HepG2 (cell line): ENCODE data around the gene ZFX. TPM values are rescaled to one million over a fixed set of nuclear protein-coding genes. Genes with fewer than 3 reads are reported as not detected.

Source experiments
- AGO1 ChIP-seq: fragments of 200-400 bp; formaldehyde crosslinking; IDR thresholded peaks from 2 replicates; pipeline ENCODE4 v1.6.1; 2017; ENCODE audit warnings: mild to moderate bottlenecking, low read depth, low read length, moderate library complexity; ENCODE audit not compliant: poor library complexity, severe bottlenecking
- BORCS8-MEF2B ChIP-seq: sonication (generic); formaldehyde crosslinking; IDR thresholded peaks from 2 replicates; pipeline ENCODE4 v1.8.0; 2022; ENCODE audit warnings: mild to moderate bottlenecking, missing genetic modification reagents
- CBX2 ChIP-seq, 2 experiments: fragments of 200-600 bp in 1 of 2; sonication (generic); formaldehyde crosslinking in 1 of 2; IDR thresholded peaks; 2 replicates each; pipeline versions ENCODE4 v1.7.0 to v1.8.1; 2018 to 2022; ENCODE audit warnings: low read depth in 2 of 2, low read length in 1 of 2, mild to moderate bottlenecking in 1 of 2, missing genetic modification reagents in 1 of 2
- IKZF5 ChIP-seq: IDR thresholded peaks from 2 replicates; pipeline ENCODE4 v1.6.1; 2018; ENCODE audit warnings: missing genetic modification reagents, mild to moderate bottlenecking, missing compliant biosample characterization
- KDM1A ChIP-seq: IDR thresholded peaks from 2 replicates; pipeline ENCODE4 v1.6.1; 2016; ENCODE audit warnings: missing compliant biosample characterization
- LRRFIP1 ChIP-seq: sonication (generic); formaldehyde crosslinking; conservative IDR thresholded peaks from 2 replicates; pipeline ENCODE4 v1.4.0; 2020; ENCODE audit warnings: missing genetic modification reagents
- MAF1 ChIP-seq: sonication (generic); formaldehyde crosslinking; IDR thresholded peaks from 2 replicates; pipeline ENCODE4 v1.5.0; 2020; ENCODE audit warnings: missing genetic modification reagents, borderline replicate concordance
- MAX ChIP-seq: IDR thresholded peaks from 2 replicates; pipeline ENCODE4 v1.6.1; 2012; ENCODE audit warnings: inconsistent platforms
- NCOA2 ChIP-seq: sonication (generic); formaldehyde crosslinking; IDR thresholded peaks from 2 replicates; pipeline ENCODE4 v1.8.0; 2022; ENCODE audit warnings: inconsistent platforms
- SKI ChIP-seq: fragments of 450-650 bp; IDR thresholded peaks from one replicate; pipeline ENCODE4 v1.6.1; 2018; ENCODE audit warnings: mild to moderate bottlenecking; ENCODE audit not compliant: partially characterized antibody
- SP140L ChIP-seq: sonication (generic); formaldehyde crosslinking; IDR thresholded peaks from 2 replicates; pipeline ENCODE4 v1.4.0; 2020; ENCODE audit warnings: missing genetic modification reagents, borderline replicate concordance
- THYN1 ChIP-seq: sonication (generic); formaldehyde crosslinking; IDR thresholded peaks from 2 replicates; pipeline ENCODE4 v1.8.1; 2023; ENCODE audit warnings: low read depth, mild to moderate bottlenecking, moderate library complexity, missing genetic modification reagents, borderline replicate concordance
- ZBTB2 ChIP-seq: sonication (generic); formaldehyde crosslinking; IDR thresholded peaks from 2 replicates; pipeline ENCODE4 v1.8.0; 2022; ENCODE audit warnings: low read depth, missing genetic modification reagents
- ZBTB21 ChIP-seq: sonication (generic); formaldehyde crosslinking; IDR thresholded peaks from 2 replicates; pipeline ENCODE4 v1.4.0; 2020; ENCODE audit warnings: missing genetic modification reagents
- ZBTB25 ChIP-seq: IDR thresholded peaks from 2 replicates; pipeline ENCODE4 v1.6.1; 2018; ENCODE audit warnings: missing genetic modification reagents
- ZBTB37 ChIP-seq: sonication (generic); formaldehyde crosslinking; IDR thresholded peaks from 2 replicates; pipeline ENCODE4 v1.4.0; 2020; ENCODE audit warnings: mild to moderate bottlenecking, missing genetic modification reagents
- ZBTB7B ChIP-seq: sonication (generic); formaldehyde crosslinking; IDR thresholded peaks from 2 replicates; pipeline ENCODE4 v1.4.0; 2020; ENCODE audit warnings: missing genetic modification reagents
- ZNF354B ChIP-seq: sonication (generic); formaldehyde crosslinking; IDR thresholded peaks from 2 replicates; pipeline ENCODE4 v1.8.0; 2022; ENCODE audit warnings: mild to moderate bottlenecking, missing genetic modification reagents
- ZNF362 ChIP-seq: sonication (generic); formaldehyde crosslinking; IDR thresholded peaks from 2 replicates; pipeline ENCODE4 v1.4.0; 2020; ENCODE audit warnings: missing genetic modification reagents, mild to moderate bottlenecking, borderline replicate concordance
- ZSCAN30 ChIP-seq: sonication (generic); formaldehyde crosslinking; IDR thresholded peaks from 2 replicates; pipeline ENCODE4 v1.5.0; 2020; ENCODE audit warnings: mild to moderate bottlenecking, missing genetic modification reagents
- polyA plus RNA-seq, 8 experiments: library from polyadenylated mRNA; depleted of rRNA in 3 of 8; stranded (reverse) in 7 of 8; unstranded in 1 of 8; fragments of >200 nt; fragmentation: Illumina TruSeq in 4 of 8; extraction: Trizol in 4 of 8; gene quantifications; 2 replicates each; pipeline versions ENCODE4 v1.2.1 to v1.2.3, GENCODE V29; 2011 to 2016; ENCODE audit warnings: low read depth in 4 of 8, missing spikeins in 1 of 8, mixed read lengths in 1 of 8; ENCODE audit not compliant: insufficient read depth in 1 of 8
- total RNA-seq, 5 experiments: library from RNA; depleted of rRNA; stranded (reverse); fragments of >200 nt; fragmentation: Illumina TruSeq; extraction: Trizol; gene quantifications; 2 replicates each; pipeline ENCODE4 v1.2.3, GENCODE V29; 2016; ENCODE audit warnings: low read depth in 1 of 5

Gene ZFX
- total and polyA plus RNA-seq, 2 of the 13 experiments (the other 11 are each of a cell fraction or from before 2014, with no cell fraction given) = 13.8 to 37.3 TPM

- TF ChIP-seq ZNF362 (CRISPR knock-in tag) (no peak; the same call in 1 of the 2 replicates), ZBTB37 (CRISPR knock-in tag) (no peak), KDM1A (CRISPR knock-in tag) (no peak), BORCS8-MEF2B (no peak), MAX (no peak), SP140L (CRISPR knock-in tag) (no peak), ZBTB7B (CRISPR knock-in tag) (peak; percentile 42; the same call in 1 of the 2 replicates), MAF1 (no peak), ZSCAN30 (CRISPR knock-in tag) (no peak), ZBTB2 (CRISPR knock-in tag) (no peak), CBX2 (IDR thresholded peaks at IDR 0.05; ENCODE audit: low read depth, low read length) (no peak), CBX2 (CRISPR knock-in tag; IDR thresholded peaks at IDR 0.05; ENCODE audit: low read depth) (no peak), ZBTB25 (CRISPR knock-in tag) (0 out of 2 replicates have a peak, but pooled peaks have one; percentile 72), AGO1 (no peak), ZNF354B (CRISPR knock-in tag) (no peak), IKZF5 (0 out of 2 replicates have a peak, but pooled peaks have one; percentile 18), SKI (peak; percentile 45), NCOA2 (CRISPR knock-in tag) (peak; percentile 88), LRRFIP1 (no peak), ZBTB21 (CRISPR knock-in tag) (no peak), THYN1 (no peak)
These were observed 41.1 kb downstream of the ZFX start (continued) for GRCh38 chrX:24190500-24191156.
